Panc1 (cell line): ENCODE results near the gene DCAF5. TPM values are rescaled to one million over a fixed set of nuclear protein-coding genes. Genes with fewer than 3 reads are reported as not detected.

Source experiments
- ATAC-seq: fragments of 200-7000 bp; cut with Tn5 transposase; 2 replicates; pipeline ENCODE4 v1.9.1; 2020; ENCODE audit warnings: mild to moderate bottlenecking, moderate library complexity
- BruUV-seq: library from RNA; stranded (reverse); fragments of 400-500 nt; replicated peaks from 2 replicates; lab custom pipeline; 2021; lab: Mats Ljungman, UMichigan
- CTCF ChIA-PET: fragments of 300-600 bp; sonication (Branson Sonifier 250); formaldehyde crosslinking; loops from one replicate; lab custom pipeline; 2022; ENCODE audit warnings: antibody characterized with exemption; lab: Charles Lee
- POLR2A ChIA-PET: fragments of 300-600 bp; sonication (Branson Sonifier 250); formaldehyde crosslinking; loops from one replicate; lab custom pipeline; 2022; ENCODE audit warnings: antibody characterized with exemption; lab: Charles Lee
- DNase-seq: peaks from one replicate; pipeline ENCODE4 v3.0.0-alpha.2; 2010; ENCODE audit warnings: low read depth, low spot score
- H3K27ac ChIP-seq: 2 replicates; pipeline ENCODE4 v1.5.1; 2011; ENCODE audit warnings: mild to moderate bottlenecking, low read length, inconsistent platforms
- H3K27me3 ChIP-seq: fragments of 200-500 bp; sonication (Bioruptor generic); 2 replicates; pipeline ENCODE4 v1.6.0; 2014; ENCODE audit warnings: low read length, inconsistent platforms; ENCODE audit not compliant: control insufficient read depth, insufficient read depth
- H3K36me3 ChIP-seq: fragments of 200-500 bp; sonication (Bioruptor generic); 2 replicates; pipeline ENCODE4 v1.5.1; 2014; ENCODE audit warnings: inconsistent platforms, mild to moderate bottlenecking, low read length, moderate library complexity; ENCODE audit not compliant: control insufficient read depth, insufficient read depth
- H3K4me1 ChIP-seq: 2 replicates; pipeline ENCODE4 v1.5.1; 2011; ENCODE audit warnings: inconsistent platforms, mild to moderate bottlenecking, low read length, moderate library complexity; ENCODE audit not compliant: control insufficient read depth, insufficient read depth
- H3K4me3 ChIP-seq, 2 experiments: 2 replicates each; pipeline ENCODE4 v1.5.1; 2011 to 2012; ENCODE audit warnings: low read depth in 2 of 2, low read length in 2 of 2, mild to moderate bottlenecking in 2 of 2, inconsistent platforms in 1 of 2, moderate library complexity in 1 of 2
- H3K9me3 ChIP-seq: fragments of 200-500 bp; sonication (Bioruptor generic); 2 replicates; pipeline ENCODE4 v1.5.1; 2014; ENCODE audit warnings: low read depth, mild to moderate bottlenecking, inconsistent platforms, low read length, moderate library complexity; ENCODE audit not compliant: control insufficient read depth, insufficient read depth
- CTCF ChIP-seq: fragments of 450-650 bp; IDR thresholded peaks from 2 replicates; pipeline ENCODE4 v1.5.1; 2017; ENCODE audit warnings: mild to moderate bottlenecking
- POLR2AphosphoS5 ChIP-seq: IDR thresholded peaks from 2 replicates; pipeline ENCODE4 v1.6.1; 2012; ENCODE audit warnings: mild to moderate bottlenecking, low read depth, low read length, moderate library complexity
- REST ChIP-seq, 2 experiments: IDR thresholded peaks; 2 replicates each; pipeline ENCODE4 v1.6.1; 2011 to 2012; ENCODE audit warnings: low read depth in 2 of 2, control low read depth in 1 of 2, low read length in 1 of 2, mild to moderate bottlenecking in 1 of 2, moderate library complexity in 1 of 2; ENCODE audit not compliant: insufficient read depth in 1 of 2
- SIN3A ChIP-seq: IDR thresholded peaks from 2 replicates; pipeline ENCODE4 v1.6.1; 2012; ENCODE audit warnings: low read depth, mild to moderate bottlenecking, low read length, moderate library complexity, borderline replicate concordance; ENCODE audit not compliant: insufficient read depth
- TCF7L2 ChIP-seq: IDR thresholded peaks from 2 replicates; pipeline ENCODE4 v1.6.1; 2011; ENCODE audit warnings: mild to moderate bottlenecking, low read depth, low read length, inconsistent platforms
- in situ Hi-C: cut with HindIII; loops from 2 replicates; pipeline ENCODE4 v1.10.0; 2016; ENCODE audit warnings: low sequenced_read_pairs, low pct_unique_long_range_greater_than_20kb
- intact Hi-C: fragments of 100-400 bp; cut with micrococcal nuclease; formaldehyde crosslinking; loops from one replicate; pipeline ENCODE4 v1.10.0; 2022; ENCODE audit not compliant: unreplicated experiment
- total RNA-seq: library from RNA; stranded (reverse); gene quantifications from one replicate; pipeline ENCODE4 v1.2.1, GENCODE V29; 2021; ENCODE audit not compliant: unreplicated experiment

Gene DCAF5
- total RNA-seq, 1 experiment from 2014 or later, result 27.6 TPM

- no peak for TF ChIP-seq TCF7L2
- TF ChIP-seq CTCF, result no peak
- no peak for TF ChIP-seq POLR2AphosphoS5
- no peak for TF ChIP-seq SIN3A
- no peak for TF ChIP-seq REST (IDR thresholded peaks at IDR 0.05; ENCODE audit: insufficient read depth in 1 of 2, low read depth in 2 of 2, low read length in 1 of 2)
- ATAC-seq, result no peak
- H3K36me3 ChIP-seq, result peaks cover 12% of the 10 kb centered on the region
- intact Hi-C loops (no loop called here), in situ Hi-C loops (no loop called here)
- POLR2A ChIA-PET, result interaction anchor here (0.7 kb wide), 1 partner anchor 750 kb away, joined by 3 read pairs; no protein-coding TSS in a partner anchor
- CTCF ChIA-PET, result no interaction called here
- no peak overlapping the region for H3K4me3 ChIP-seq
- H3K9me3 ChIP-seq, result no peaks in the 10 kb centered on the region
- H3K4me1 ChIP-seq, result no peaks in the 10 kb centered on the region
- DNase-seq, result no peak
- no peaks in the 10 kb centered on the region for H3K27me3 ChIP-seq
- no TSS peak for BruUV-seq
- H3K27ac ChIP-seq, result no peak overlapping the region
These were observed 37.3 kb downstream of the DCAF5 start for GRCh38 chr14:69115407-69116185.

GRCh38 chr14:69114763-69115162 is 38.2 kb downstream of the DCAF5 start:
- ChIA-PET CTCF (no interaction called here), POLR2A (no interaction called here)
- BruUV-seq, result no TSS peak
- no peak overlapping the region for H3K27ac ChIP-seq
- H3K36me3 ChIP-seq, result peaks cover 12% of the 10 kb centered on the region
- DNase-seq (no peak), ATAC-seq (no peak)
- intact Hi-C loops (no loop called here), in situ Hi-C loops (no loop called here)
- H3K4me3 ChIP-seq, result no peak overlapping the region
- no peaks in the 10 kb centered on the region for H3K9me3 ChIP-seq
- TF ChIP-seq POLR2AphosphoS5 (no peak), CTCF (no peak), TCF7L2 (no peak), SIN3A (no peak), REST (IDR thresholded peaks at IDR 0.05; ENCODE audit: insufficient read depth in 1 of 2, low read depth in 2 of 2, low read length in 1 of 2) (no peak)
- H3K27me3 ChIP-seq, result no peaks in the 10 kb centered on the region
- no peaks in the 10 kb centered on the region for H3K4me1 ChIP-seq
